Measurements from ENCODE around the gene PRM1. TPM values are rescaled to one million over a fixed set of nuclear protein-coding genes. Genes with fewer than 3 reads are reported as not detected.

PRM1 gene
- total RNA-seq, 2 experiments from 2014 or later, result not detected

DNA sequence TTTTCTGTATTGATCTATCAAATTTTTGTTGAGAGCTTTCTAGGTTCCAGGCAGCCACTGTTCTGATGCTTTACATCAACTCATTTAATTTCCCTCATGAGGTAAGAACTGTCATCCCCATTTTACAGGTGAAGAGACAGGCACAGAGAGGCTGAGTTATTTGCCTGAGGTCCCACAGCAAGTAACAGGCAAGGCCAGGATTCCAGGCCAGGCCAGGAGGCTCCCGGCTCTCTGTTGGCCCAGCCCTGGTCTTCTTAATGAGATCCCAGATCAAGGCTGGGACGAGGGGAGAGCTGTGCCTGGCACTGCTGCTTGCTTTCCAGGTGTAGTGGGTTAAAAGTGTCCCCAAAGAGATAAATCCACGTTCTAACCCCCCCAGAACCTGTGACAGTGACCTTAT lies 41.7 kb upstream of the PRM1 start:
- Histone ChIP-seq H3K9me2 (ENCODE audit: insufficient read depth, low read length) (no peaks in the 10 kb centered on the region), H3K4me1 (ENCODE audit: insufficient read depth, low read length, poor library complexity, severe bottlenecking) (peaks cover 64% of the 10 kb centered on the region), H3K4me2 (ENCODE audit: low read length) (no peak overlapping the region), H3K79me2 (ENCODE audit: insufficient read depth, low read depth, low read length) (no peaks in the 10 kb centered on the region), H3K9me3 (ENCODE audit: low read length) (peaks cover 7% of the 10 kb centered on the region), H2AFZ (ENCODE audit: low read length) (no peak overlapping the region), H3K36me3 (ENCODE audit: insufficient read depth, low read length) (peaks cover 4% of the 10 kb centered on the region; the same call in 1 of the 2 replicates), H3K4me3 (ENCODE audit: low read depth, low read length, poor library complexity, severe bottlenecking) (no peak overlapping the region), H4K20me1 (ENCODE audit: insufficient read depth, low read length) (no peaks in the 10 kb centered on the region), H3K27ac (ENCODE audit: low read depth, low read length, poor library complexity, severe bottlenecking) (peak overlapping the region; percentile 36)
- intact Hi-C loops (cut with micrococcal nuclease; ENCODE audit: unreplicated experiment), result no loop called here
- ChIA-PET POLR2A (no interaction called here), CTCF (ENCODE audit: unreplicated experiment) (no interaction called here)
- no peak for DNase-seq (ENCODE audit: low spot score)
- BruUV-seq (replicated peaks), result no TSS peak
- no peak for TF ChIP-seq EZH2phosphoT487 (IDR thresholded peaks at IDR 0.05; ENCODE audit: borderline replicate concordance, low read depth, low read length)
- TF ChIP-seq, protein P1, sequence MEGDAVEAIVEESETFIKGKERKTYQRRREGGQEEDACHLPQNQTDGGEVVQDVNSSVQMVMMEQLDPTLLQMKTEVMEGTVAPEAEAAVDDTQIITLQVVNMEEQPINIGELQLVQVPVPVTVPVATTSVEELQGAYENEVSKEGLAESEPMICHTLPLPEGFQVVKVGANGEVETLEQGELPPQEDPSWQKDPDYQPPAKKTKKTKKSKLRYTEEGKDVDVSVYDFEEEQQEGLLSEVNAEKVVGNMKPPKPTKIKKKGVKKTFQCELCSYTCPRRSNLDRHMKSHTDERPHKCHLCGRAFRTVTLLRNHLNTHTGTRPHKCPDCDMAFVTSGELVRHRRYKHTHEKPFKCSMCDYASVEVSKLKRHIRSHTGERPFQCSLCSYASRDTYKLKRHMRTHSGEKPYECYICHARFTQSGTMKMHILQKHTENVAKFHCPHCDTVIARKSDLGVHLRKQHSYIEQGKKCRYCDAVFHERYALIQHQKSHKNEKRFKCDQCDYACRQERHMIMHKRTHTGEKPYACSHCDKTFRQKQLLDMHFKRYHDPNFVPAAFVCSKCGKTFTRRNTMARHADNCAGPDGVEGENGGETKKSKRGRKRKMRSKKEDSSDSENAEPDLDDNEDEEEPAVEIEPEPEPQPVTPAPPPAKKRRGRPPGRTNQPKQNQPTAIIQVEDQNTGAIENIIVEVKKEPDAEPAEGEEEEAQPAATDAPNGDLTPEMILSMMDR (conservative IDR thresholded peaks at IDR 0.05; ENCODE audit: low read length), result no peak

GRCh38 chr16:11321662-11322061 lies 40.5 kb upstream of the PRM1 start:
- H3K4me2 ChIP-seq (ENCODE audit: low read length), result no peak overlapping the region
- TF ChIP-seq, protein P1 (conservative IDR thresholded peaks at IDR 0.05; ENCODE audit: low read length), result no peak
- TF ChIP-seq EZH2phosphoT487 (IDR thresholded peaks at IDR 0.05; ENCODE audit: borderline replicate concordance, low read depth, low read length), result no peak
- peaks cover 57% of the 10 kb centered on the region for H3K4me1 ChIP-seq (ENCODE audit: insufficient read depth, low read length, poor library complexity, severe bottlenecking)
- intact Hi-C loops (cut with micrococcal nuclease; ENCODE audit: unreplicated experiment), result no loop called here
- no TSS peak for BruUV-seq (replicated peaks)
- no peaks in the 10 kb centered on the region for H3K9me2 ChIP-seq (ENCODE audit: insufficient read depth, low read length)
- H2AFZ ChIP-seq (ENCODE audit: low read length), result no peak overlapping the region
- CTCF ChIA-PET (ENCODE audit: unreplicated experiment), result no interaction called here
- POLR2A ChIA-PET, result no interaction called here
- H3K27ac ChIP-seq (ENCODE audit: low read depth, low read length, poor library complexity, severe bottlenecking), result no peak overlapping the region
- H3K36me3 ChIP-seq (ENCODE audit: insufficient read depth, low read length), result no peaks in the 10 kb centered on the region; the same call in 1 of the 2 replicates
- DNase-seq (ENCODE audit: low spot score), result no peak
- H3K9me3 ChIP-seq (ENCODE audit: low read length), result peaks cover 2% of the 10 kb centered on the region; the same call in 1 of the 2 replicates
- H3K79me2 ChIP-seq (ENCODE audit: insufficient read depth, low read depth, low read length), result no peaks in the 10 kb centered on the region
- H3K4me3 ChIP-seq (ENCODE audit: low read depth, low read length, poor library complexity, severe bottlenecking), result no peak overlapping the region
- H4K20me1 ChIP-seq (ENCODE audit: insufficient read depth, low read length), result no peaks in the 10 kb centered on the region

GRCh38 chr16:11320170-11320569 lies 39.0 kb upstream of the PRM1 start:
- TF ChIP-seq EZH2phosphoT487 (IDR thresholded peaks at IDR 0.05; ENCODE audit: borderline replicate concordance, low read depth, low read length), result no peak
- TF ChIP-seq, protein P1 (conservative IDR thresholded peaks at IDR 0.05; ENCODE audit: low read length), result no peak
- CTCF ChIA-PET (ENCODE audit: unreplicated experiment), result no interaction called here
- intact Hi-C loops (cut with micrococcal nuclease; ENCODE audit: unreplicated experiment), result no loop called here
- peak overlapping the region; percentile 21; the same call in 1 of the 2 replicates for H3K4me2 ChIP-seq (ENCODE audit: low read length)
- no peak overlapping the region for H3K27ac ChIP-seq (ENCODE audit: low read depth, low read length, poor library complexity, severe bottlenecking)
- BruUV-seq (replicated peaks), result no TSS peak
- no peak overlapping the region for H2AFZ ChIP-seq (ENCODE audit: low read length)
- peaks cover 51% of the 10 kb centered on the region for H3K4me1 ChIP-seq (ENCODE audit: insufficient read depth, low read length, poor library complexity, severe bottlenecking)
- POLR2A ChIA-PET, result interaction anchor here (0.9 kb wide), 1 partner anchor 36 kb away, joined by 4 read pairs; no protein-coding TSS in a partner anchor
- no peaks in the 10 kb centered on the region for H4K20me1 ChIP-seq (ENCODE audit: insufficient read depth, low read length)
- no peaks in the 10 kb centered on the region for H3K79me2 ChIP-seq (ENCODE audit: insufficient read depth, low read depth, low read length)
- H3K36me3 ChIP-seq (ENCODE audit: insufficient read depth, low read length), result no peaks in the 10 kb centered on the region
- DNase-seq (ENCODE audit: low spot score), result no peak
- no peaks in the 10 kb centered on the region for H3K9me3 ChIP-seq (ENCODE audit: low read length)
- H3K4me3 ChIP-seq (ENCODE audit: low read depth, low read length, poor library complexity, severe bottlenecking), result no peak overlapping the region
- H3K9me2 ChIP-seq (ENCODE audit: insufficient read depth, low read length), result no peaks in the 10 kb centered on the region

All from OCI-LY7 (cell line).